T-helper 22 cell (primary cell): Measurements from ENCODE around the gene COPA.
"Not testable (repeated sequence)": the region's sequence is repeated elsewhere in the genome, so short reads cannot be mapped to it uniquely, and the experiment has no call there.

Experiments used
- DNase-seq: peaks from one replicate; pipeline ENCODE4 v3.0.0-alpha.2; 2020; ENCODE audit warnings: low read depth

Gene COPA

GRCh38 chr1:160325252-160325651 is 17.8 kb downstream of the COPA start:
- DNase-seq, result no peak

- DNase-seq, result no peak
Measured at GRCh38 chr1:160322831-160323230, 20.2 kb downstream of the COPA start.

- no peak for DNase-seq
Measured at GRCh38 chr1:160315359-160315758, 27.7 kb downstream of the COPA start.

GRCh38 chr1:160309571-160309970 is 33.5 kb downstream of the COPA start:
- no peak for DNase-seq

- DNase-seq, result no peak
Measured at GRCh38 chr1:160309185-160309557, 33.9 kb downstream of the COPA start.

- DNase-seq, result no peak
Measured at GRCh38 chr1:160308451-160309184, 34.4 kb downstream of the COPA start.

GRCh38 chr1:160307118-160307791 is 35.8 kb downstream of the COPA start:
- DNase-seq, result no peak

- DNase-seq, result no peak
Measured at GRCh38 chr1:160300173-160300572, 42.9 kb downstream of the COPA start.

GRCh38 chr1:160296036-160296435 is 47.0 kb downstream of the COPA start:
- DNase-seq, result no peak

- DNase-seq, result no peak
Measured at GRCh38 chr1:160293020-160293968, 49.8 kb downstream of the COPA start.

- peak; percentile 37 for DNase-seq
Measured at GRCh38 chr1:160291248-160292220, 51.5 kb downstream of the COPA start.

GRCh38 chr1:160287769-160288168 is 55.3 kb downstream of the COPA start:
- not testable (repeated sequence) for DNase-seq

GRCh38 chr1:160285506-160285905 is 57.5 kb downstream of the COPA start:
- DNase-seq, result no peak

- peak; percentile 86 for DNase-seq
Measured at GRCh38 chr1:160284782-160285344, 58.2 kb downstream of the COPA start, which contains the start of gene PEX19. Gene PEX19 (minus strand): TSS chr1:160285133. CDS start chr1:160285124, 9 bp downstream.

- no peak for DNase-seq
Measured at GRCh38 chr1:160284220-160284781, 58.7 kb downstream of the COPA start.

GRCh38 chr1:160282807-160283206 is 60.2 kb downstream of the COPA start:
- no peak for DNase-seq

- DNase-seq, result no peak
Measured at GRCh38 chr1:160277987-160278386, 65.1 kb downstream of the COPA start.

GRCh38 chr1:160277330-160277729 is 65.7 kb downstream of the COPA start:
- DNase-seq, result no peak

GRCh38 chr1:160271025-160271424 is 72.0 kb downstream of the COPA start:
- DNase-seq, result no peak

GRCh38 chr1:160267284-160267991 is 75.6 kb downstream of the COPA start:
- no peak for DNase-seq
